ENCODE measurements around the gene DLK1.

The DLK1 gene

GRCh38 chr14:100733152-100733850 lies 6.6 kb downstream of the DLK1 start:
- no peak for DNase-seq (ENCODE audit: low spot score)

DNA sequence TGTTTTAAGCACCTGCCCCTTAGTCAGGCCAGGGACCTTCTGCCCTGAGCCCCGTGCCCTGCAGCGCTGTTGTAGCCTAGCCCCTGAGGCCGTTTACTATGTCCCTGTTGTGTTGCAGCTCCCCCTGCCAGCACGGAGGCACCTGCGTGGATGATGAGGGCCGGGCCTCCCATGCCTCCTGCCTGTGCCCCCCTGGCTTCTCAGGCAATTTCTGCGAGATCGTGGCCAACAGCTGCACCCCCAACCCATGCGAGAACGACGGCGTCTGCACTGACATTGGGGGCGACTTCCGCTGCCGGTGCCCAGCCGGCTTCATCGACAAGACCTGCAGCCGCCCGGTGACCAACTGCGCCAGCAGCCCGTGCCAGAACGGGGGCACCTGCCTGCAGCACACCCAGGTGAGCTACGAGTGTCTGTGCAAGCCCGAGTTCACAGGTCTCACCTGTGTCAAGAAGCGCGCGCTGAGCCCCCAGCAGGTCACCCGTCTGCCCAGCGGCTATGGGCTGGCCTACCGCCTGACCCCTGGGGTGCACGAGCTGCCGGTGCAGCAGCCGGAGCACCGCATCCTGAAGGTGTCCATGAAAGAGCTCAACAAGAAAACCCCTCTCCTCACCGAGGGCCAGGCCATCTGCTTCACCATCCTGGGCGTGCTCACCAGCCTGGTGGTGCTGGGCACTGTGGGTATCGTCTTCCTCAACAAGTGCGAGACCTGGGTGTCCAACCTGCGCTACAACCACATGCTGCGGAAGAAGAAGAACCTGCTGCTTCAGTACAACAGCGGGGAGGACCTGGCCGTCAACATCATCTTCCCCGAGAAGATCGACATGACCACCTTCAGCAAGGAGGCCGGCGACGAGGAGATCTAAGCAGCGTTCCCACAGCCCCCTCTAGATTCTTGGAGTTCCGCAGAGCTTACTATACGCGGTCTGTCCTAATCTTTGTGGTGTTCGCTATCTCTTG lies 7.6 kb downstream of the DLK1 start:
- no peak for DNase-seq (ENCODE audit: low spot score)

DNA sequence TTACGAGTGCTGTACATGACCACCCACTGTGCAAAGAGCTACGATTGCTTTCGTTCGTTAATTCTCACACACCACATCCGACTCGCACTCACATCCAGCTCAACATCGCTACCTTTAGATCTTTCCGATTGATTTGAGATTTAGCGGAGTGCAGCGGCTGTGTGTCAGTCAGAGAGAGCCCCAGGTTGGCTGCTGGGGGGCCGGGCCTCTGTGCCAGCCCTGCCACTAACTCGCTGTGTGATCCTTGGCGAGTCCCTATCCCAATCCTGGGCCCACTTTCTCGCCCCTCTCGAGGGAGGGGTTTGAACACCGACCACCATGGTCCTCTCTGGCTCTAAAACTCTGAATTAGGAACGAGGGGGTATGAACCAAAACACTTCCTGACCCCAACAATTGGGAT lies 8.6 kb downstream of the DLK1 start:
- DNase-seq (ENCODE audit: low spot score) = no peak

- no peak for DNase-seq (ENCODE audit: low spot score)
Measured at GRCh38 chr14:100736269-100737180, 9.8 kb downstream of the DLK1 start.

GRCh38 chr14:100737526-100737925 lies 10.8 kb downstream of the DLK1 start:
- DNase-seq (ENCODE audit: low spot score) = no peak

DNA sequence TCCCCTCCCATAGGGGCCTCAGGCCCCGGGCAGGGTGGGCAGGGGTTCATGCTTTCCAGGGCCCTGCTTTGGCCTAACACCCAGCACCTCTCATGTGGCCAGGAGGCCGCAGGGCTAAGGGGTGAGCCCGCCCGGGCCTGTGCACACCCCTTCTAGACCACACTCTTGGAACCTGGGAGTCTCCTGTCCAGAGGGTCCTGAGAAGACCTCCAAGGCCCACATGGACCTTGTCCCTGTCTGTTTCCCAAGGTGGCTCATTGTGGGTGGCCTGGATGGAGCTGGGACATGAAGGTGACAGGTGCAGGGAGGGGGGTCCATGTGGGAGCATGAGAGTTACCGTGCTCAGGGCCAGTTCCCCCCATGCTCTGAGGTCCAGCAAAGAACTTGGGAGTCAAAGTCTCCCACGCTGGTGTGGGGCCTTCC lies 11.6 kb downstream of the DLK1 start:
- DNase-seq (ENCODE audit: low spot score) = no peak

- DNase-seq (ENCODE audit: low spot score) = no peak
Measured at GRCh38 chr14:100738704-100739131, 12.0 kb downstream of the DLK1 start.

GRCh38 chr14:100739306-100739705 lies 12.6 kb downstream of the DLK1 start:
- no peak for DNase-seq (ENCODE audit: low spot score)

DNA sequence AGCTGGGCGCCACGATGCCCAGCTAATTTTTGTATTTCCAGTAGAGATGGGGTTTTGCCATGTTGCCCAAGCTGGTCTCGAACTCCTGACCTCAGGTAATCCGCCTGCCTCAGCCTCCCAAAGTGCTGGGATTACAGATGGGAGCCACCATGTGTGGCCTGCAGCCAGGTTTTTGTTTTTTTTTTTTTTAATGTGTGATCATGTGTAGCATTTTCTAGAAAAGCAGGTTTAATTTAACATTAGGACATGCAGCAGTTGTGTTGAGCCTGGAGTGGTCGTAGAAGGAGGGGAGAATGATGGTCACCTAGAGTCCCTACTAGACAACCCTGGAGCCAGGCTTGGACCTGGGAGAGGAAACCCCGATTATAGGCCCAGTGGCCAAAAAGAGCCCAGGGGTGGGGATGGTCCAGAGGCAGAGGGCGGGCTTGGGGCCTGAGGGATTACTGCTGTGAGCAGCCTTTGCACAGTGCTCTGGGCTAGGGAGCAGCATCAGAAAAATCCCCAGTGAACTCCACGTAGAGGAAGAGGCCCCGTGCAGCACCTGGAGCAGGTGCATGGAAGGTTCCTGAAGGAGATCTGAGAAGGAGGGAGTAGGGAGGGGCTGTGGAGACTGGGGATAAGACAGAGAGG lies 13.6 kb downstream of the DLK1 start:
- no peak for DNase-seq (ENCODE audit: low spot score)

- no peak for DNase-seq (ENCODE audit: low spot score)
Measured at GRCh38 chr14:100740929-100741328, 14.2 kb downstream of the DLK1 start.

GRCh38 chr14:100741966-100742365 lies 15.3 kb downstream of the DLK1 start:
- DNase-seq (ENCODE audit: low spot score) = no peak

DNA sequence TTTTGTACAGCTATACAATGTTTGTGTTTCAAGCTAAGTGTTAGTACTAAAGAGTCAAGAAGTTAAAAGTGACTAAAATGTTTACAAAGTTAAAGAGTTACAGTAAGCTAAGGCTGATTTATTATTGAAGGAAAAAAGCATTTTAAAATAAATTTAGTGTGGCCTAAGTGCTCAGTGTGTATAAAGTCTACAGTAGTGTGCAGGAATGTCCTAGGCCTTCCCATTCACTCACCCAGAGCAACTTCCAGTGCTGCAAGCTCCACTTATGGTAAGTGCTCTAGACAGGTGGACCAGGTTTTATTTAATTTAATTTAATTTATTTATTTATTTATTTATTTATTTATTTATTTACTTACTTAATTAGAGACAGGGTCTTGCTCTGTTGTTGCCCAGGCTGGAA lies 19.6 kb downstream of the DLK1 start:
- no peak for DNase-seq (ENCODE audit: low spot score)

DNA sequence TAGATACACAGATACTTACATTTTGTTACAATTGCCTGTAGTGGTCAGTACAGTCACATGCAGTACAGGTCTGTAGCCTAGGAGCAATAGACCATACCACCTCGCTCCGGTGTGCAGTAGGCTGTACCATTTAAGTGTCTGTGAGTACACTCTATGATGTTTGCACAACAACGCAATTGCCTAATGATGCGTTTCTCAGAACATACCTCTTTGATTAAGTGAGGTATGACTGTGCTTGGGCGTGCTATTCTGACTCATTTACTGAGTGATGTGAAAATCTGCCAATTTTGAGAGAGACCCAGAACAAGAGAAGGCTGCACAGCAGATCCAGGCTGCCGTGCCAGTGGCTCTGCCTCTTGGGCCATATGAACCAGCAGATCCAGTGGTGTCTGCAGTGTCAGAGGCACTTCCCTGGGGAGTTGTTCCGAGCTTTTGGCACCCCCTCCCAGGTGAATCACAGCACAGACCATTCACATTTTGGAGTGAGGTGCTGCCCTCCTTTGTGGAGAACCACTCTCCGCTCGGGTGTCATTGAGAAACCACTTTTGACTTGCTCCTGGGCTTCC lies 20.4 kb downstream of the DLK1 start:
- no peak for DNase-seq (ENCODE audit: low spot score)

- no peak for DNase-seq (ENCODE audit: low spot score)
Measured at GRCh38 chr14:100747736-100748135, 21.0 kb downstream of the DLK1 start.

DNA sequence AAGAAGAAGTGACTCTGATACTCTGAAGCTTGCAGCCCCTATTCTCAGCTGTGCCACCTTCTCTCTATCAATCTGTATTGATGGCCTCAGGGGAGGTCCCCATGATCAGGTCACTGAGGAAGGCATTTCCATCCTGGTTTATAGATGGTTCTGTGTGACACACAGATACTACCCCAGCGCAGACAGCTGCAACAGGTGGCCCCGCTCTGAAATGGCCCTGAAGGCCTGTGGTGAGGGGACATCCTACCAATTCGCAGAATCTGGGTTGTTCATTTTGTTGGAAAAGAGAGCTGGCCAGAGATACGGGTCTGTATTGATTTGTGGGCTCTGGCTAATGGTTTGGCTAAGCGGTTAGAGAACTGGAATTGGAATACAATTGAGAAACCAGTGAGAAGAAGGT lies 21.7 kb downstream of the DLK1 start:
- DNase-seq (ENCODE audit: low spot score) = no peak

- DNase-seq (ENCODE audit: low spot score) = no peak
Measured at GRCh38 chr14:100748944-100749343, 22.3 kb downstream of the DLK1 start.

- no peak for DNase-seq (ENCODE audit: low spot score)
Measured at GRCh38 chr14:100749967-100750597, 23.4 kb downstream of the DLK1 start.

- no peak for DNase-seq (ENCODE audit: low spot score)
Measured at GRCh38 chr14:100750762-100751699, 24.3 kb downstream of the DLK1 start.

GRCh38 chr14:100754020-100754419 lies 27.3 kb downstream of the DLK1 start:
- DNase-seq (ENCODE audit: low spot score) = no peak

DNA sequence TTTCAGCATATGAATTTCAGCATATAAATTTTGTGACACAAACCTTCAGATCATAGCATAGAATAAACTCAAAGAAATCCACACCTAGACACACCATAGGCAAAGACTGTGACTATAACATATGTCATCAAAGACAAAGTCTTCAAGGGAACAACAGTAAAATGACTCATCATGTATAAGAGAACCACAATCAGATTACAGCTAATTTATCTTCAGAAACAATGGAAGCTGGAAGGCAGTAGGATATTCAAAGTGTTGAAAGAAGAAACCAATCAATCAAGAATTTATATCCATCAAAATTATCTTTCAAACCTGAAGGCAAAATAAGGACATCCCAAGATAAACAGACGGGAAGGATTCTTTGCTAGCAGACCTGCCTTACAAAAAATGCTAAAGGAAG lies 29.0 kb downstream of the DLK1 start:
- no peak for DNase-seq (ENCODE audit: low spot score)

All from HuH-7.5 (cell line).